KMS-11 (cell line): Measurements from ENCODE around the gene A2M.

Experiments
- H2AFZ ChIP-seq: fragments of 200-600 bp; sonication (generic); 2 replicates; pipeline ENCODE4 v1.6.1; 2016; ENCODE audit warnings: antibody characterized with exemption, mixed run types, low read depth
- H3K27ac ChIP-seq: fragments of 200-600 bp; sonication (generic); 2 replicates; pipeline ENCODE4 v1.6.1; 2016; ENCODE audit warnings: mild to moderate bottlenecking, mixed run types
- H3K27me3 ChIP-seq: fragments of 200-600 bp; sonication (generic); 2 replicates; pipeline ENCODE4 v1.6.1; 2017; ENCODE audit warnings: mild to moderate bottlenecking, low read depth, mixed run types, moderate library complexity; ENCODE audit not compliant: insufficient read depth
- H3K36me3 ChIP-seq: fragments of 200-600 bp; sonication (generic); 2 replicates; pipeline ENCODE4 v1.6.1; 2017; ENCODE audit warnings: mild to moderate bottlenecking, mixed run types; ENCODE audit not compliant: insufficient read depth
- H3K4me1 ChIP-seq: fragments of 200-600 bp; sonication (generic); 2 replicates; pipeline ENCODE4 v1.6.1; 2016; ENCODE audit warnings: mild to moderate bottlenecking, low read depth, mixed run types; ENCODE audit not compliant: poor library complexity, severe bottlenecking
- H3K4me2 ChIP-seq: fragments of 200-600 bp; sonication (generic); 2 replicates; pipeline ENCODE4 v1.7.0; 2016; ENCODE audit warnings: mild to moderate bottlenecking, mixed run types
- H3K4me3 ChIP-seq: fragments of 200-600 bp; sonication (generic); IDR thresholded peaks from 2 replicates; pipeline ENCODE4 v1.6.1; 2017; ENCODE audit warnings: low read depth, low read length, mixed read lengths; ENCODE audit not compliant: insufficient read depth
- H3K79me2 ChIP-seq: fragments of 200-600 bp; sonication (generic); 2 replicates; pipeline ENCODE4 v1.6.1; 2016; ENCODE audit warnings: low read depth, mixed run types; ENCODE audit not compliant: insufficient read depth
- H3K9ac ChIP-seq: fragments of 200-600 bp; sonication (generic); 2 replicates; pipeline ENCODE4 v1.6.1; 2016; ENCODE audit warnings: mild to moderate bottlenecking, mixed run types
- H4K20me1 ChIP-seq: fragments of 200-600 bp; sonication (generic); 2 replicates; pipeline ENCODE4 v1.6.1; 2016; ENCODE audit warnings: mild to moderate bottlenecking, mixed run types; ENCODE audit not compliant: insufficient read depth
- CTCF ChIP-seq: fragments of 200-600 bp; sonication (generic); conservative IDR thresholded peaks from 2 replicates; pipeline ENCODE4 v1.6.1; 2017; ENCODE audit warnings: low read depth, mild to moderate bottlenecking, antibody characterized with exemption, low read length, moderate library complexity, mixed read lengths

Gene A2M

GRCh38 chr12:9112076-9112853 is 3.5 kb downstream of the A2M start:
- Histone ChIP-seq H3K4me2 (no peak overlapping the region), H3K9ac (no peak overlapping the region), H4K20me1 (no peaks in the 10 kb centered on the region), H3K79me2 (no peaks in the 10 kb centered on the region), H3K4me3 (no peak overlapping the region), H2AFZ (no peak overlapping the region), H3K27ac (no peak overlapping the region), H3K27me3 (no peaks in the 10 kb centered on the region), H3K4me1 (no peaks in the 10 kb centered on the region), H3K36me3 (no peaks in the 10 kb centered on the region)
- TF ChIP-seq CTCF, result no peak

- no peak overlapping the region for H2AFZ ChIP-seq
- no peaks in the 10 kb centered on the region for H3K79me2 ChIP-seq
- H3K4me1 ChIP-seq, result no peaks in the 10 kb centered on the region
- H3K27me3 ChIP-seq, result no peaks in the 10 kb centered on the region
- no peaks in the 10 kb centered on the region for H3K36me3 ChIP-seq
- H3K4me3 ChIP-seq, result no peak overlapping the region
- H3K9ac ChIP-seq, result no peak overlapping the region
- no peak for TF ChIP-seq CTCF
- H4K20me1 ChIP-seq, result no peaks in the 10 kb centered on the region
- H3K4me2 ChIP-seq, result no peak overlapping the region
- H3K27ac ChIP-seq, result no peak overlapping the region
Measured at GRCh38 chr12:9111525-9111924, 4.2 kb downstream of the A2M start.

GRCh38 chr12:9109737-9110491 is 5.8 kb downstream of the A2M start:
- Histone ChIP-seq H3K36me3 (no peaks in the 10 kb centered on the region), H3K4me1 (no peaks in the 10 kb centered on the region)

GRCh38 chr12:9109213-9109522 is 6.6 kb downstream of the A2M start:
- Histone ChIP-seq H3K4me1 (no peaks in the 10 kb centered on the region), H4K20me1 (no peaks in the 10 kb centered on the region), H3K4me3 (no peak overlapping the region), H3K27me3 (no peaks in the 10 kb centered on the region), H3K27ac (no peak overlapping the region), H3K36me3 (no peaks in the 10 kb centered on the region), H3K79me2 (no peaks in the 10 kb centered on the region), H2AFZ (no peak overlapping the region), H3K9ac (no peak overlapping the region), H3K4me2 (no peak overlapping the region)
- no peak for TF ChIP-seq CTCF

More at GRCh38 chr12:9109737-9110491, 5.8 kb downstream of the A2M start:
- no peak overlapping the region for H3K4me2 ChIP-seq
- H3K79me2 ChIP-seq, result no peaks in the 10 kb centered on the region
- H3K4me3 ChIP-seq, result no peak overlapping the region
- no peak overlapping the region for H3K9ac ChIP-seq
- TF ChIP-seq CTCF, result no peak
- H3K27me3 ChIP-seq, result no peaks in the 10 kb centered on the region
- H3K27ac ChIP-seq, result no peak overlapping the region
- H4K20me1 ChIP-seq, result no peaks in the 10 kb centered on the region
- no peak overlapping the region for H2AFZ ChIP-seq
